GM23248 (cell line): ENCODE data around the gene CD300LD. TPM values are rescaled to one million over a fixed set of nuclear protein-coding genes. Genes with fewer than 3 reads are reported as not detected.
"Not testable (repeated sequence)": the region's sequence is repeated elsewhere in the genome, so short reads cannot be mapped to it uniquely, and the experiment has no call there.

Source experiments
- DNase-seq: peaks from one replicate; pipeline ENCODE4 v3.0.0-alpha.2; 2015
- H2AFZ ChIP-seq: fragments of 200-600 bp; sonication (generic); 2 replicates; pipeline ENCODE4 v1.6.1; 2016; ENCODE audit warnings: antibody characterized with exemption
- H3F3A ChIP-seq: fragments of 200-600 bp; sonication (generic); 2 replicates; pipeline ENCODE4 v1.6.1; 2016; ENCODE audit warnings: mild to moderate bottlenecking, antibody characterized with exemption, mixed run types; ENCODE audit not compliant: insufficient read depth
- H3K27ac ChIP-seq: fragments of 200-600 bp; sonication (generic); 2 replicates; pipeline ENCODE4 v1.5.1; 2016; ENCODE audit warnings: mild to moderate bottlenecking
- H3K27me3 ChIP-seq: fragments of 200-600 bp; sonication (generic); replicated peaks from 2 replicates; pipeline ENCODE4 v1.6.1; 2016; ENCODE audit warnings: mild to moderate bottlenecking; ENCODE audit not compliant: insufficient read depth
- H3K36me3 ChIP-seq: fragments of 200-600 bp; sonication (generic); 2 replicates; pipeline ENCODE4 v1.6.1; 2016; ENCODE audit warnings: low read depth, mild to moderate bottlenecking
- H3K4me1 ChIP-seq: fragments of 200-600 bp; sonication (generic); 2 replicates; pipeline ENCODE4 v1.6.1; 2016; ENCODE audit warnings: mild to moderate bottlenecking; ENCODE audit not compliant: insufficient read depth
- H3K4me2 ChIP-seq: fragments of 200-600 bp; sonication (generic); one replicate; pipeline ENCODE4 v1.6.1; 2016; ENCODE audit warnings: mild to moderate bottlenecking; ENCODE audit not compliant: unreplicated experiment
- H3K4me3 ChIP-seq: fragments of 200-600 bp; sonication (generic); 2 replicates; pipeline ENCODE4 v1.5.1; 2016; ENCODE audit warnings: mild to moderate bottlenecking
- H3K79me2 ChIP-seq: fragments of 200-600 bp; sonication (generic); 2 replicates; pipeline ENCODE4 v1.6.1; 2016; ENCODE audit warnings: mild to moderate bottlenecking; ENCODE audit not compliant: insufficient read depth
- H3K9ac ChIP-seq: fragments of 200-600 bp; sonication (generic); 2 replicates; pipeline ENCODE4 v1.6.1; 2016; ENCODE audit warnings: mild to moderate bottlenecking
- H3K9me2 ChIP-seq: fragments of 200-600 bp; sonication (generic); 2 replicates; pipeline ENCODE4 v1.6.1; 2016; ENCODE audit warnings: mixed run types, mild to moderate bottlenecking, moderate library complexity; ENCODE audit not compliant: insufficient read depth
- H3K9me3 ChIP-seq: fragments of 200-600 bp; sonication (generic); one replicate; pipeline ENCODE4 v1.6.1; 2017; ENCODE audit warnings: low read depth
- H4K20me1 ChIP-seq: fragments of 200-600 bp; sonication (generic); 2 replicates; pipeline ENCODE4 v1.6.0; 2016; ENCODE audit not compliant: insufficient read depth
- EZH2 ChIP-seq: fragments of 200-600 bp; sonication (generic); IDR thresholded peaks from 2 replicates; pipeline ENCODE4 v1.6.1; 2018; ENCODE audit warnings: antibody characterized with exemption, mild to moderate bottlenecking; ENCODE audit not compliant: insufficient read depth, poor library complexity, severe bottlenecking
- EZH2phosphoT487 ChIP-seq: fragments of 200-600 bp; sonication (generic); IDR thresholded peaks from 2 replicates; pipeline ENCODE4 v1.6.1; 2018; ENCODE audit warnings: antibody characterized with exemption, moderate library complexity, mild to moderate bottlenecking, low read depth; ENCODE audit not compliant: insufficient read depth
- WGBS, 2 experiments: methylation state at CpG; one replicate each; pipeline ENCODE4 v1.1.6; 2015 to 2017; ENCODE audit warnings: low lambda C conversion rate in 2 of 2, low coverage in 1 of 2; ENCODE audit errors: missing lambda C conversion rate in 2 of 2; 5-methylcytosine and 5-hydroxymethylcytosine counted together
- in situ Hi-C: fragments of 300-500 bp; cut with MboI; formaldehyde crosslinking; loops from 2 replicates; pipeline ENCODE4 v1.15.0; 2020
- polyA plus RNA-seq: library from polyadenylated mRNA; unstranded; fragments of >200 nt; fragmentation: Nextera tagmentation; extraction: Ambion mirVana; gene quantifications from 2 replicates; pipeline ENCODE4 v1.2.1, GENCODE V29; 2016
- total RNA-seq: library from RNA; depleted of rRNA; stranded (reverse); fragments of >200 nt; shearing (Covaris generic); gene quantifications from 2 replicates; pipeline ENCODE4 v1.2.3, GENCODE V29; 2014

The CD300LD gene
- total and polyA plus RNA-seq, 2 experiments from 2014 or later: not detected

DNA sequence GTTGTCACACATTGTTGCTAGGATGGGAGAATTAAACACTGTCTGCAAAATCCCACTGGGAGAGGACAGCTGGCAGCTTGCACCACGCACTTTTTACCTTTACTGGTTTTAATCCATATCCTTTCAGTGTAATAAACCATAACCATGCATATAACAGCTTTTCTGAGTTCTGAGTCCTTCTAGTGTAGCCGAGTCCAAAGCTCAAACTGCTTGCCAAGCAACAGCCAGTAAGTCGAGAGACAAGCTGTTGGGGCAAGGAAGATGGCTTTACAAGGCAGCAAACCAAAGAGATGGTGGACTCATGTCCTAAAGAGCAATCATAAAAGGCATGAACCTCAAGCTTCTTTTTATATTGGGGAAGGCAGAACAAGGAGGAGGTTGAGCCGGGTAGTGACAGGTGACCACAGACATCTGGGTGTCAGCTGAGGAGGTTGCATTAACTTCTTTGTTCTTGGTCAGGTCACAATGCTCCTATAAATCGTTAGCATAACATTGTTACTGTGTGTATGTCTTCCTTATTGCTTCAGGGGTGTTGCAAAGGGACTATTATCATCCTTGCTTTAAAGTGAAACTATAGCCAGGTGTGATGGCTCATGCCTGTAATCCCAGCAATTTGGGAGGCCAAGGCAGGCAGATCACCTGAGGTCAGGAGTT lies 17.5 kb downstream of the CD300LD start:
- H3K79me2 ChIP-seq: no peaks in the 10 kb centered on the region
- H3K9me2 ChIP-seq: no peaks in the 10 kb centered on the region
- no peaks in the 10 kb centered on the region for H4K20me1 ChIP-seq
- no peak for TF ChIP-seq EZH2phosphoT487
- TF ChIP-seq EZH2: no peak
- no peak overlapping the region for H3K27ac ChIP-seq
- H3K36me3 ChIP-seq: no peaks in the 10 kb centered on the region
- WGBS, 2 experiments: 31 to 39% methylated on average over 5 of the region's 5 CpGs
- H2AFZ ChIP-seq: no peak overlapping the region
- no peaks in the 10 kb centered on the region for H3K9me3 ChIP-seq
- in situ Hi-C loops: no loop called here
- H3K27me3 ChIP-seq: no peaks in the 10 kb centered on the region
- no peak overlapping the region for H3K4me3 ChIP-seq
- H3F3A ChIP-seq: peaks cover 4% of the 10 kb centered on the region; the same call in 1 of the 2 replicates
- DNase-seq: no peak
- peaks cover 5% of the 10 kb centered on the region for H3K4me1 ChIP-seq
- H3K9ac ChIP-seq: no peak overlapping the region
- no peak overlapping the region for H3K4me2 ChIP-seq

DNA sequence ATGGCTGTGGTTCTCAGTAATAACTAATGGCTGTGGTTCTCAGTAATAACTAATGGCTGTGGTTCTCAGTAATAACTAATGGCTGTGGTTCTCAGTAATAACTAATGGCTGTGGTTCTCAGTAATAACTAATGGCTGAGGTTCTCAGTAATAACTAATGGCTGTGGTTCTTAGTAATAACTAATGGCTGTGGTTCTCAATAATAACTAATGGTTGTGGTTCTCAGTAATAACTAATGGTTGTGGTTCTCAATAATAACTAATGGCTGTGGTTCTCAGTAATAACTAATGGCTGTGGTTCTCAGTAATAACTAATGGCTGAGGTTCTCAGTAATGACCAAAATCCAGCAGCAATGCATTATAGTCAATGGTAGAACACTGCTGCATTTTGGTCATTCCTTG lies 18.4 kb downstream of the CD300LD start:
- H3K79me2 ChIP-seq, H3K4me2 ChIP-seq, H3F3A ChIP-seq, in situ Hi-C loops, H4K20me1 ChIP-seq, H3K4me1 ChIP-seq, H3K27ac ChIP-seq, H3K9ac ChIP-seq, H2AFZ ChIP-seq, H3K27me3 ChIP-seq, H3K9me2 ChIP-seq, DNase-seq, H3K9me3 ChIP-seq, H3K36me3 ChIP-seq, H3K4me3 ChIP-seq: not testable (repeated sequence)

DNA sequence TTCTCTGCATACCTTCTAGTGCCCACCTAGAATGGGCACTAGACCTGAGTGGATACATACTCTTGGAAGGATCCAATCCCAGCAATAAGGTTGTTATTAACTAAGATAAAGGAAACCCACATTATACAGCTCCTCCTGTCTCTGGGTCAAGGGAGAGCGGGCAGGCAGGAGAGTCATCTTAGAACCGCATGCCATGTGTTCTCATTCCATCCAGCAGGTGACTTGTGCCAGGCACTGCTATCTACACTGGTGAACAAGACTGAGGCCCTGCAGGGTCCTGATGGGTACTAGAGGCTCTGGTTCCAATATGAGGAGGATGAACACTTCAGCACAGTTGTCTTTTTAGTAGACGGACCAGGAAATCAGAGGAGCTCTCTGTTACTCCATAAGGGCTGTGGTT lies 18.9 kb downstream of the CD300LD start:
- no peaks in the 10 kb centered on the region for H3K9me2 ChIP-seq
- no peak overlapping the region for H3K4me2 ChIP-seq
- no peak overlapping the region for H3K4me3 ChIP-seq
- no peaks in the 10 kb centered on the region for H3K27me3 ChIP-seq
- H2AFZ ChIP-seq: no peak overlapping the region
- no peaks in the 10 kb centered on the region for H3K9me3 ChIP-seq
- no peaks in the 10 kb centered on the region for H3K36me3 ChIP-seq
- peaks cover 4% of the 10 kb centered on the region; the same call in 1 of the 2 replicates for H3F3A ChIP-seq
- no peak overlapping the region for H3K9ac ChIP-seq
- TF ChIP-seq EZH2phosphoT487 (no peak), EZH2 (no peak)
- H3K79me2 ChIP-seq: no peaks in the 10 kb centered on the region
- H4K20me1 ChIP-seq: no peaks in the 10 kb centered on the region
- peaks cover 5% of the 10 kb centered on the region for H3K4me1 ChIP-seq
- in situ Hi-C loops: no loop called here
- DNase-seq: no peak
- no peak overlapping the region for H3K27ac ChIP-seq
- 50 to 56% methylated on average over 3 of the region's 3 CpGs for WGBS, 2 experiments

DNA sequence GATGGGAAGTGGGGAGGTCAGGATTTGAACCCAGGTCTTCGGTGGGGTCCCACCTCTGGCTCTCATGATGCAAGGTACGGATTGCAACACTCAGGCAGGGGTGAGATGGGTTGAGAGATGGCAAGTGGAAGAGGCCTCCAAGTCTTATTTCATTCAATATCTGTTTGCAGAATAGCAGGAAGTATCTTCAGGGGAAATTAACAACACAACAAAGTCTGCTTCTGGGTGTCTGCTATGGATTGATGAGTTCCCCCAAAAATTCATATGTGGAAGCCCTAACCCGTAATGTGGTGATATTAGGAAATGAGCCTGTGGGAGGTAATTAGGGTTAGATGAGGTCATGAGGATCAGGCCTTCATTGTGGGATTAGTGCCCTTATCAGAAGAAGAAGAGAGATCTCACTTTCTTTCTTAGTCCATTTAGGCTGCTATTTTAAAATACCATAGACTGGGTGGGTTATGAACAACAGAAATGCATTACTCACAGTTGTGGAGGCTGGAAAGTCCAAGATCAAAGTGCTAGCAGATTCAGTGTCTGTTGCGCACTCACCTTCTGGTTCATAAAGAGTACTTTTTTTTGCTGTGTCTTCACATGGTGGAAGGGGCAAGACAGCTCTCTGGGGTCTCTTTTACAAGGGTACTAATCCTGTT lies 20.3 kb downstream of the CD300LD start:
- no peak for DNase-seq
- 42 to 62% methylated on average over 4 of the region's 4 CpGs for WGBS, 2 experiments
- H3K36me3 ChIP-seq: no peaks in the 10 kb centered on the region
- TF ChIP-seq EZH2phosphoT487 (no peak), EZH2 (no peak)
- H3K9ac ChIP-seq: no peak overlapping the region
- no peaks in the 10 kb centered on the region for H3K9me3 ChIP-seq
- no peaks in the 10 kb centered on the region for H3K9me2 ChIP-seq
- in situ Hi-C loops: no loop called here
- no peak overlapping the region for H2AFZ ChIP-seq
- no peaks in the 10 kb centered on the region for H3K79me2 ChIP-seq
- no peak overlapping the region for H3K4me2 ChIP-seq
- H3F3A ChIP-seq: peaks cover 4% of the 10 kb centered on the region; the same call in 1 of the 2 replicates
- H3K4me3 ChIP-seq: no peak overlapping the region
- H3K27ac ChIP-seq: no peak overlapping the region
- H3K4me1 ChIP-seq: peaks cover 5% of the 10 kb centered on the region
- no peaks in the 10 kb centered on the region for H4K20me1 ChIP-seq
- no peaks in the 10 kb centered on the region for H3K27me3 ChIP-seq
